NK-92 treated with Interleukin-12 subunit alpha and Interleukin-12 subunit beta, amount 100 ng/mL, for 24 hours (cell line): ENCODE results near the gene SLC43A3.
A peak's percentile ranks its signal among the peaks of the same experiment; 100 is the strongest.
"Not testable (repeated sequence)": the region's sequence is repeated elsewhere in the genome, so short reads cannot be mapped to it uniquely, and the experiment has no call there.

Experiments used
- DNase-seq: peaks from one replicate; lab custom pipeline; 2025; lab: John Stamatoyannopoulos, UW

SLC43A3 gene

GRCh38 chr11:57459164-57460021 lies 32.5 kb upstream of the SLC43A3 start:
- DNase-seq: no peak

- DNase-seq: peak; percentile 6
Observed at GRCh38 chr11:57458410-57459163, 31.7 kb upstream of the SLC43A3 start.

- DNase-seq: no peak
Observed at GRCh38 chr11:57458060-57458409, 31.1 kb upstream of the SLC43A3 start.

GRCh38 chr11:57457643-57458023 lies 30.7 kb upstream of the SLC43A3 start:
- no peak for DNase-seq

- DNase-seq: peak; percentile 42
Observed at GRCh38 chr11:57456960-57457642, 30.2 kb upstream of the SLC43A3 start.

- DNase-seq: no peak
Observed at GRCh38 chr11:57453543-57454177, 26.7 kb upstream of the SLC43A3 start.

GRCh38 chr11:57446055-57446454 lies 19.1 kb upstream of the SLC43A3 start:
- no peak for DNase-seq

- DNase-seq: not testable (repeated sequence)
Observed at GRCh38 chr11:57445122-57445394, 18.1 kb upstream of the SLC43A3 start.

GRCh38 chr11:57444362-57445121 lies 17.6 kb upstream of the SLC43A3 start:
- DNase-seq: no peak

GRCh38 chr11:57440744-57441414 lies 14.0 kb upstream of the SLC43A3 start:
- DNase-seq: no peak

- no peak for DNase-seq
Observed at GRCh38 chr11:57439786-57440185, 12.9 kb upstream of the SLC43A3 start.

- no peak for DNase-seq
Observed at GRCh38 chr11:57438345-57439285, 11.7 kb upstream of the SLC43A3 start.

- DNase-seq: no peak
Observed at GRCh38 chr11:57436031-57436430, 9.1 kb upstream of the SLC43A3 start.

- DNase-seq: no peak
Observed at GRCh38 chr11:57434640-57435546, 8.0 kb upstream of the SLC43A3 start.

GRCh38 chr11:57432714-57433163 lies 5.8 kb upstream of the SLC43A3 start:
- DNase-seq: peak; percentile 24

- no peak for DNase-seq
Observed at GRCh38 chr11:57432149-57432561, 5.2 kb upstream of the SLC43A3 start.

- DNase-seq: no peak
Observed at GRCh38 chr11:57430952-57431351, 4.0 kb upstream of the SLC43A3 start.

GRCh38 chr11:57429946-57430345 lies 3.0 kb upstream of the SLC43A3 start:
- DNase-seq: no peak

GRCh38 chr11:57428643-57429042 lies 1.7 kb upstream of the SLC43A3 start:
- no peak for DNase-seq
